MCF 10A (cell line): Measurements from ENCODE around the gene TCERG1L. TPM values are rescaled to one million over a fixed set of nuclear protein-coding genes. Genes with fewer than 3 reads are reported as not detected.
"Not testable (repeated sequence)": the region's sequence is repeated elsewhere in the genome, so short reads cannot be mapped to it uniquely, and the experiment has no call there.

Experiments
- BruUV-seq: library from RNA; stranded (reverse); fragments of 400-500 nt; replicated peaks from 2 replicates; lab custom pipeline; 2021; lab: Mats Ljungman, UMichigan
- CTCF ChIA-PET: fragments of 300-600 bp; sonication (Branson Sonifier 250); formaldehyde crosslinking; extraction: SDS; loops from one replicate; lab custom pipeline; 2021; ENCODE audit warnings: antibody characterized with exemption, inconsistent platforms; lab: Yijun Ruan, JAX
- POLR2A ChIA-PET: fragments of 300-600, 350-650 bp; sonication (Branson Sonifier 250); formaldehyde crosslinking; extraction: SDS; loops from one replicate; lab custom pipeline; 2020; ENCODE audit warnings: antibody characterized with exemption, inconsistent platforms; lab: Yijun Ruan, JAX
- DNase-seq: peaks from one replicate; pipeline ENCODE4 v3.0.0-alpha.2; 2018; ENCODE audit not compliant: unreplicated experiment
- H3K27ac Mint-ChIP-seq: one replicate; pipeline ENCODE4 v1.8.0; 2022; ENCODE audit warnings: mild to moderate bottlenecking, low read depth, mixed read lengths; ENCODE audit not compliant: unreplicated experiment
- H3K27me3 Mint-ChIP-seq: one replicate; pipeline ENCODE4 v1.8.0; 2022; ENCODE audit warnings: mixed read lengths; ENCODE audit not compliant: insufficient read depth, unreplicated experiment
- H3K36me3 Mint-ChIP-seq: one replicate; pipeline ENCODE4 v1.8.0; 2022; ENCODE audit warnings: mild to moderate bottlenecking, moderate library complexity, mixed read lengths; ENCODE audit not compliant: insufficient read depth, unreplicated experiment
- H3K4me1 Mint-ChIP-seq: one replicate; pipeline ENCODE4 v1.8.0; 2022; ENCODE audit warnings: mixed read lengths; ENCODE audit not compliant: insufficient read depth, unreplicated experiment
- H3K4me3 Mint-ChIP-seq: one replicate; pipeline ENCODE4 v1.8.0; 2022; ENCODE audit warnings: mild to moderate bottlenecking, moderate library complexity, mixed read lengths; ENCODE audit not compliant: unreplicated experiment
- H3K9me3 Mint-ChIP-seq: one replicate; pipeline ENCODE4 v1.8.0; 2022; ENCODE audit warnings: mixed read lengths; ENCODE audit not compliant: unreplicated experiment
- CTCF ChIP-seq: fragments of 200-600 bp; IDR thresholded peaks from one replicate; pipeline ENCODE4 v1.8.0; 2022; ENCODE audit warnings: antibody characterized with exemption, mild to moderate bottlenecking; ENCODE audit not compliant: unreplicated experiment
- intact Hi-C: fragments of 100-400 bp; cut with micrococcal nuclease; formaldehyde crosslinking; loops from 2 replicates; pipeline ENCODE4 v1.14.1; 2022
- total RNA-seq: library from RNA; stranded (reverse); gene quantifications from 2 replicates; pipeline ENCODE4 v1.2.3, GENCODE V29; 2022

TCERG1L gene
- total RNA-seq, 1 experiment from 2014 or later: not detected

GRCh38 chr10:131238669-131239280 is 72.7 kb downstream of the TCERG1L start:
- TF ChIP-seq CTCF: no peak
- no TSS peak for BruUV-seq
- no peak overlapping the region for H3K4me3 Mint-ChIP-seq
- DNase-seq: no peak
- H3K9me3 Mint-ChIP-seq: peaks cover 22% of the 10 kb centered on the region
- no peaks in the 10 kb centered on the region for H3K36me3 Mint-ChIP-seq
- no peaks in the 10 kb centered on the region for H3K4me1 Mint-ChIP-seq
- ChIA-PET CTCF (no interaction called here), POLR2A (no interaction called here)
- no peak overlapping the region for H3K27ac Mint-ChIP-seq
- intact Hi-C loops: no loop called here
- H3K27me3 Mint-ChIP-seq: no peaks in the 10 kb centered on the region

- H3K4me3 Mint-ChIP-seq: no peak overlapping the region
- no peaks in the 10 kb centered on the region for H3K27me3 Mint-ChIP-seq
- no peak overlapping the region for H3K27ac Mint-ChIP-seq
- no TSS peak for BruUV-seq
- no peaks in the 10 kb centered on the region for H3K4me1 Mint-ChIP-seq
- H3K36me3 Mint-ChIP-seq: no peaks in the 10 kb centered on the region
- CTCF ChIA-PET: no interaction called here
- DNase-seq: no peak
- H3K9me3 Mint-ChIP-seq: peaks cover 20% of the 10 kb centered on the region
- POLR2A ChIA-PET: no interaction called here
- intact Hi-C loops: no loop called here
- TF ChIP-seq CTCF: no peak
These were observed 73.4 kb downstream of the TCERG1L start for GRCh38 chr10:131237991-131238651.

GRCh38 chr10:131234606-131235005 is 76.9 kb downstream of the TCERG1L start:
- DNase-seq, H3K36me3 Mint-ChIP-seq, H3K4me3 Mint-ChIP-seq, BruUV-seq, POLR2A ChIA-PET, H3K27ac Mint-ChIP-seq, intact Hi-C loops, H3K9me3 Mint-ChIP-seq, H3K4me1 Mint-ChIP-seq, H3K27me3 Mint-ChIP-seq: not testable (repeated sequence)
- CTCF ChIA-PET: interaction anchor here (0.9 kb wide), 1 partner anchor 30 kb away, joined by 3 read pairs; no protein-coding TSS in a partner anchor

GRCh38 chr10:131233611-131234258 is 77.8 kb downstream of the TCERG1L start:
- Mint-ChIP-seq H3K27ac (no peak overlapping the region), H3K4me1 (no peaks in the 10 kb centered on the region), H3K4me3 (no peak overlapping the region), H3K27me3 (no peaks in the 10 kb centered on the region), H3K9me3 (peaks cover 5% of the 10 kb centered on the region), H3K36me3 (no peaks in the 10 kb centered on the region)
- ChIA-PET CTCF (interaction anchor here (0.5 kb wide), 1 partner anchor 502 kb away, joined by 3 read pairs; no protein-coding TSS in a partner anchor), POLR2A (no interaction called here)
- intact Hi-C loops: no loop called here
- no TSS peak for BruUV-seq
- DNase-seq: no peak
- no peak for TF ChIP-seq CTCF
